ENCODE results near the gene UGGT1. TPM values are rescaled to one million over a fixed set of nuclear protein-coding genes. Genes with fewer than 3 reads are reported as not detected.

UGGT1 gene
- total RNA-seq, 4 donors from 2014 or later: 38.8 to 57.2 (median 52.2) TPM

DNA sequence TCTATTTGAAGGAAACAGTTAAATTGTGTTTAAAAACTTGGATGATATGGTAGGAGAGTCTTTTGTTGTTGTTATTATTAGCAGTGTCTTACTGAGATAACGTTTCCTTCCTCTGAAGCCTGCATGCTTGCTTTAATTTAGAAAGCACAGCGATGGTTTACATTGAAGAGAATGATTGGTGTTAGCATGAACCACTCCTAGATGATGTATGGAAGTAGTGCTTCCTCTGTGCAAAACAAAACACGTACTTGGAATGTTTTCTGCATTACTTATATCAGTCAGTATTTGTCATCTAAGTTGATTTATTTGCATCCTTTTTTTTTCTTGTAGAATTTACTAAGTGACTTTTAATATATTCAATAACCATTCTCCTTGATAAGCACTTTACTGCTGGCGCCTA is 89.0 kb downstream of the UGGT1 start:
- TF ChIP-seq POLR2A (IDR thresholded peaks at IDR 0.05) (no peak), POLR2AphosphoS5 (IDR thresholded peaks at IDR 0.05) (no peak), EP300 (IDR thresholded peaks at IDR 0.05; ENCODE audit: low read depth) (no peak)
- TF ChIP-seq, protein P1, sequence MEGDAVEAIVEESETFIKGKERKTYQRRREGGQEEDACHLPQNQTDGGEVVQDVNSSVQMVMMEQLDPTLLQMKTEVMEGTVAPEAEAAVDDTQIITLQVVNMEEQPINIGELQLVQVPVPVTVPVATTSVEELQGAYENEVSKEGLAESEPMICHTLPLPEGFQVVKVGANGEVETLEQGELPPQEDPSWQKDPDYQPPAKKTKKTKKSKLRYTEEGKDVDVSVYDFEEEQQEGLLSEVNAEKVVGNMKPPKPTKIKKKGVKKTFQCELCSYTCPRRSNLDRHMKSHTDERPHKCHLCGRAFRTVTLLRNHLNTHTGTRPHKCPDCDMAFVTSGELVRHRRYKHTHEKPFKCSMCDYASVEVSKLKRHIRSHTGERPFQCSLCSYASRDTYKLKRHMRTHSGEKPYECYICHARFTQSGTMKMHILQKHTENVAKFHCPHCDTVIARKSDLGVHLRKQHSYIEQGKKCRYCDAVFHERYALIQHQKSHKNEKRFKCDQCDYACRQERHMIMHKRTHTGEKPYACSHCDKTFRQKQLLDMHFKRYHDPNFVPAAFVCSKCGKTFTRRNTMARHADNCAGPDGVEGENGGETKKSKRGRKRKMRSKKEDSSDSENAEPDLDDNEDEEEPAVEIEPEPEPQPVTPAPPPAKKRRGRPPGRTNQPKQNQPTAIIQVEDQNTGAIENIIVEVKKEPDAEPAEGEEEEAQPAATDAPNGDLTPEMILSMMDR (IDR thresholded peaks at IDR 0.05): no peak
- Histone ChIP-seq H3K4me1 (no peaks in the 10 kb centered on the region), H3K36me3 (peaks cover 0 to 38% (median 14%) of the 10 kb centered on the region in 4 donors), H3K27ac (peak overlapping the region in 2 of 4 donors; percentile 59 to 63), H3K4me3 (no peak overlapping the region), H3K27me3 (no peaks in the 10 kb centered on the region), H3K9me3 (no peaks in the 10 kb centered on the region)
- intact Hi-C loops (cut with DNase I; ENCODE audit: low total_unique reads): no loop called here
- WGBS, 2 donors (ENCODE audit: low coverage in 1 of 2): 81 to 83% methylated on average over 4 of the region's 4 CpGs
- in situ Hi-C loops (cut with MboI; ENCODE audit: low pct_ligation_motif_present in 1 of 4, low pct_unique_long_range_greater_than_20kb in 1 of 4, low sequenced_read_pairs in 3 of 4): no loop called here
- no peak for DNase-seq

DNA sequence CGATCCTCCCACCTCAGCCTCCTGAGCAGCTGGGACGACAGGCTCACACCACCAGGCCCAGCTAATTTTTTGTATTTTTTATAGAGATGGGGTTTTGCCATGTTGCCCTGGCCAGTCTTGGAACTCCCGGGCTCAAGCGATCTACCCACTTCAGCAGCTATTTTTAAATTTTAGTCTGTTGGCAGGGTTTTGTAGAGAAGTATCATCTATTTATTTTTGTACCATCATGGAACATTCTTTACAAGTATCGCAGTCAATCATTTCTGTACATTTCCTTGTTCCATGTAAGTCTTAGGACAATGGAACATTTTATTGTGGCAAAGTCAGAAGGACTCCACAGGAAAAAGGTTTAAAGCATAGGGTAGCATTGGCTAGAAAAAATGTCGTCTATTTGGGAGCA is 94.6 kb downstream of the UGGT1 start:
- H3K9me3 ChIP-seq: no peaks in the 10 kb centered on the region
- H3K36me3 ChIP-seq: peaks cover 0 to 40% (median 12%) of the 10 kb centered on the region in 4 donors
- H3K4me3 ChIP-seq: no peak overlapping the region
- TF ChIP-seq, protein P1 (IDR thresholded peaks at IDR 0.05): no peak
- TF ChIP-seq POLR2AphosphoS5 (IDR thresholded peaks at IDR 0.05) (no peak), EP300 (IDR thresholded peaks at IDR 0.05; ENCODE audit: low read depth) (no peak)
- WGBS, 2 donors (ENCODE audit: low coverage in 1 of 2): 70 to 80% methylated on average over 4 to 6 of the region's 6 CpGs
- peaks cover 0 to 7% (median 4%) of the 10 kb centered on the region in 4 donors for H3K4me1 ChIP-seq
- no peaks in the 10 kb centered on the region for H3K27me3 ChIP-seq
- intact Hi-C loops (cut with DNase I; ENCODE audit: low total_unique reads) (no loop called here), in situ Hi-C loops (cut with MboI; ENCODE audit: low pct_ligation_motif_present in 1 of 4, low pct_unique_long_range_greater_than_20kb in 1 of 4, low sequenced_read_pairs in 3 of 4) (no loop called here)
- peak overlapping the region in 3 of 4 donors; percentile 27 to 58 (median 29) for H3K27ac ChIP-seq
- no peak for DNase-seq

DNA sequence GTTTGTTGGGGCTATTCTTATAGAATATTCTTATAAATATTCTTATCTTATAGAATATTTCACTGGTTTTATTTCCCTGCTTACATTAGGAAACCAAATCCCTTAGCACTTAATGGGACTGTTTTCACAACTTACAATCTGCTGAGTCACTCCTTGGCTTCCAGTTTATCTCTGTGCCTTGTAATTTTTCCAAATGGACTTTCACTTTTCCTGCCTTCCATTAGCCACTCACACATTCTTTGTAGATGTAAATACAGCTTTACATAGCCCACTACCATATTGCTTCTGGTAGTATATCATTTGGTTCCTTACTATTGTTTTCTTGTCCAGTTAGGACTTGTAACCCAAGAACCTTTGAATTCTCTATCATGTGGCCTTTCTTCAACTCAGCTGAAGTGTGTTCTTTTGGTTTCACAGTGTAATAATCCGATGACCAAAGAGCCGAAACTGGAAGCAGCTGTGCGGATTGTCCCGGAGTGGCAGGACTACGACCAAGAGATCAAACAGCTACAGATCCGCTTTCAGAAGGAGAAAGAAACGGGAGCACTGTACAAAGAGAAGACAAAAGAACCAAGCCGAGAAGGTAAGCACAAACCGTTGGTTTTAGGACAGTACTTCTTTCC is 96.1 kb downstream of the UGGT1 start:
- no peak overlapping the region for H3K4me3 ChIP-seq
- intact Hi-C loops (cut with DNase I; ENCODE audit: low total_unique reads): no loop called here
- peak overlapping the region in 3 of 4 donors; percentile 28 to 47 (median 34) for H3K27ac ChIP-seq
- peaks cover 0 to 36% (median 11%) of the 10 kb centered on the region in 4 donors for H3K36me3 ChIP-seq
- in situ Hi-C loops (cut with MboI; ENCODE audit: low pct_ligation_motif_present in 1 of 4, low pct_unique_long_range_greater_than_20kb in 1 of 4, low sequenced_read_pairs in 3 of 4): no loop called here
- H3K4me1 ChIP-seq: peaks cover 0 to 7% (median 4%) of the 10 kb centered on the region in 4 donors
- no peaks in the 10 kb centered on the region for H3K9me3 ChIP-seq
- H3K27me3 ChIP-seq: no peaks in the 10 kb centered on the region
- WGBS, 2 donors (ENCODE audit: low coverage in 1 of 2): 85 to 90% methylated on average over 9 of the region's 9 CpGs
- DNase-seq: no peak
- TF ChIP-seq, protein P1 (IDR thresholded peaks at IDR 0.05): no peak
- TF ChIP-seq POLR2A (IDR thresholded peaks at IDR 0.05) (no peak), POLR2AphosphoS5 (IDR thresholded peaks at IDR 0.05) (no peak), EP300 (IDR thresholded peaks at IDR 0.05; ENCODE audit: low read depth) (no peak)

DNA sequence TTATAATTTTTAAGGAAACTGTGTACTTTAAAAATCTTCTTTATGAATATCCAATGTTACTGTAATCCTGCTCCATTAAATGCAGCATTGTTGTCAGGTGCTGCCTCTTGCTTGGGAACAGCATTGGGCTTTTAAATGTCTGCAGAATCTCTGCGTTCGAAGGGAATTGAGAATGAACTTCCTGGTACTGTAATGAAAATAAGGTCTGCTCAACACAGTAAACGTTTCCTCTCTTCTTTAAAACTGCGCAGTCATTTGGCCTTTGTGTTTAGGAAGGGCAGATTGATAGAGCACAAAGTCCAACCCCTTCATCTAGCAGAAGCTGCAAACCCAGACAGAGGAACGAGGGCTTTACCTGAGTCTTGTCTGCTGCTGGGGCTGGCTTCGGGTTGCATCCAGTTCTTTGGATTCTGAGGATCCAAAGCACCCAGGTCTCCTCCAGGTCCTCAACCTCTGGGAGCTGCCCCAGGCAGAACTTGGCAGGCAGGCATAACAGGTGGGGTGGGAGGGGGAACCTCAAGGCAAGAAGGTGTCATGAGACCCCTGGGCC is 104.5 kb downstream of the UGGT1 start:
- Histone ChIP-seq H3K36me3 (peaks cover 0 to 6% (median 3%) of the 10 kb centered on the region in 4 donors), H3K9me3 (no peaks in the 10 kb centered on the region), H3K4me3 (peak overlapping the region in 1 of 4 donors; percentile 30), H3K4me1 (peaks cover 13 to 34% (median 23%) of the 10 kb centered on the region in 4 donors), H3K27ac (peak overlapping the region; percentile 76 to 83 (median 79)), H3K27me3 (no peaks in the 10 kb centered on the region)
- in situ Hi-C loops (cut with MboI; ENCODE audit: low pct_ligation_motif_present in 1 of 4, low pct_unique_long_range_greater_than_20kb in 1 of 4, low sequenced_read_pairs in 3 of 4) (no loop called here), intact Hi-C loops (cut with DNase I; ENCODE audit: low total_unique reads) (no loop called here)
- TF ChIP-seq POLR2AphosphoS5 (IDR thresholded peaks at IDR 0.05): peak in 2 of 3 donors; percentile 46 to 48
- TF ChIP-seq, protein P1 (IDR thresholded peaks at IDR 0.05): no peak
- WGBS, 2 donors (ENCODE audit: low coverage in 1 of 2): 38 to 53% methylated on average over 5 to 6 of the region's 6 CpGs
- DNase-seq: peak; percentile 28
